ENCODE results near the gene COMMD9.

COMMD9 gene

GRCh38 chr11:36222831-36223635 is 66.2 kb downstream of the COMMD9 start:
- DNase-seq (ENCODE audit: low read depth) = no peak
